Keratinocyte (primary cell): ENCODE results near the gene COL11A1. TPM values are rescaled to one million over a fixed set of nuclear protein-coding genes. Genes with fewer than 3 reads are reported as not detected.

Experiments used
- DNase-seq: peaks from one replicate; pipeline ENCODE4 v3.0.0-alpha.2; 2011; ENCODE audit warnings: low read depth, missing footprints, low spot score
- FAIRE-seq: peaks from 2 replicates; lab custom pipeline; 2011; peaks lifted over from hg19 to GRCh38; lab: Jason Lieb, UNC
- H2AFZ ChIP-seq: 2 replicates; pipeline ENCODE4 v1.6.0; 2012; ENCODE audit warnings: low read length, control low read depth, inconsistent platforms; ENCODE audit not compliant: control insufficient read depth
- H3K27ac ChIP-seq: 2 replicates; pipeline ENCODE4 v1.5.1; 2011; ENCODE audit warnings: low read length; ENCODE audit not compliant: control insufficient read depth, insufficient read depth
- H3K27me3 ChIP-seq: 3 replicates; pipeline ENCODE4 v1.6.0; 2011; ENCODE audit warnings: low read length; ENCODE audit not compliant: control insufficient read depth, insufficient read depth; ENCODE audit errors: extremely low read depth
- H3K36me3 ChIP-seq, 2 experiments: 2 replicates in 1 of 2; 3 replicates in 1 of 2; pipeline ENCODE4 v1.5.1; 2011; ENCODE audit warnings: low read length in 2 of 2, mild to moderate bottlenecking in 1 of 2; ENCODE audit not compliant: control insufficient read depth in 2 of 2, insufficient read depth in 2 of 2; ENCODE audit errors: extremely low read depth in 1 of 2
- H3K4me1 ChIP-seq: 3 replicates; pipeline ENCODE4 v1.5.1; 2011; ENCODE audit warnings: low read length; ENCODE audit not compliant: control insufficient read depth, insufficient read depth; ENCODE audit errors: extremely low read depth
- H3K4me2 ChIP-seq: 3 replicates; pipeline ENCODE4 v1.6.0; 2011; ENCODE audit warnings: low read depth, low read length; ENCODE audit not compliant: control insufficient read depth, insufficient read depth; ENCODE audit errors: extremely low read depth
- H3K4me3 ChIP-seq, 3 experiments: fragments of 200-600 bp in 1 of 3; sonication (generic) in 1 of 3; 2 replicates in 2 of 3; 3 replicates in 1 of 3; pipeline ENCODE4 v1.5.1; 2011 to 2016; ENCODE audit warnings: low read length in 3 of 3, mild to moderate bottlenecking in 3 of 3, control low read depth in 2 of 3, inconsistent platforms in 1 of 3, low read depth in 1 of 3, mixed read lengths in 1 of 3, mixed run types in 1 of 3, moderate library complexity in 1 of 3; ENCODE audit not compliant: control insufficient read depth in 2 of 3, insufficient read depth in 2 of 3; ENCODE audit errors: extremely low read depth in 1 of 3
- H3K79me2 ChIP-seq: 2 replicates; pipeline ENCODE4 v1.6.0; 2012; ENCODE audit warnings: low read length; ENCODE audit not compliant: control insufficient read depth, insufficient read depth
- H3K9ac ChIP-seq: 3 replicates; pipeline ENCODE4 v1.6.0; 2011; ENCODE audit warnings: low read length; ENCODE audit not compliant: control insufficient read depth, insufficient read depth; ENCODE audit errors: extremely low read depth
- H3K9me1 ChIP-seq: 3 replicates; pipeline ENCODE4 v1.6.0; 2011; ENCODE audit warnings: low read length; ENCODE audit not compliant: control insufficient read depth, insufficient read depth; ENCODE audit errors: extremely low read depth
- H3K9me3 ChIP-seq: 2 replicates; pipeline ENCODE4 v1.5.1; 2012; ENCODE audit warnings: low read depth, low read length; ENCODE audit not compliant: control insufficient read depth
- H4K20me1 ChIP-seq: 3 replicates; pipeline ENCODE4 v1.6.0; 2011; ENCODE audit warnings: low read length; ENCODE audit not compliant: control insufficient read depth, insufficient read depth; ENCODE audit errors: extremely low read depth
- EZH2 ChIP-seq: IDR thresholded peaks from one replicate; pipeline ENCODE4 v1.6.1; 2012; ENCODE audit warnings: inconsistent platforms, mild to moderate bottlenecking, low read length, moderate library complexity
- dilution Hi-C: fragments of 300-500 bp; cut with MboI; formaldehyde crosslinking; loops from one replicate; pipeline ENCODE4 v1.7.0; 2020; ENCODE audit warnings: low sequenced_read_pairs; ENCODE audit not compliant: extremely low pct_ligation_motif_present
- polyA minus RNA-seq, 3 experiments: library from RNA; depleted of rRNA, polyadenylated mRNA; stranded (reverse); fragments of >200 nt; gene quantifications; 1 replicate in 1 of 3; 2 replicates in 1 of 3; 3 replicates in 1 of 3; pipeline ENCODE4 v1.2.3, GENCODE V29; 2011
- polyA plus RNA-seq, 5 experiments: library from polyadenylated mRNA; depleted of rRNA in 3 of 5; stranded (reverse) in 3 of 5; stranded (forward) in 1 of 5; unstranded in 1 of 5; fragments of >200 nt; gene quantifications; 1 replicate in 1 of 5; 2 replicates in 3 of 5; 3 replicates in 1 of 5; pipeline versions ENCODE4 v1.2.1 to v1.2.3, GENCODE V29; 2011 to 2012; ENCODE audit warnings: missing spikeins in 2 of 5, low read depth in 1 of 5, low replicate concordance in 1 of 5
- TF ChIP-seq, protein P1 (sequence below), 3 experiments: IDR thresholded peaks in 1 of 3; conservative IDR thresholded peaks in 1 of 3; optimal IDR thresholded peaks in 1 of 3; 2 replicates in 2 of 3; 3 replicates in 1 of 3; pipeline versions ENCODE3 to v1.5.1; 2011; ENCODE audit warnings: low read length in 3 of 3, mild to moderate bottlenecking in 3 of 3, moderate library complexity in 2 of 3, control low read depth in 1 of 3, inconsistent platforms in 1 of 3; ENCODE audit not compliant: insufficient read depth in 2 of 3; ENCODE audit errors: extremely low read depth in 1 of 3

COL11A1 gene
- 0.06 to 0.37 TPM (median 0.06 TPM) in 3 replicates for polyA plus RNA-seq
- polyA plus RNA-seq (2011; ENCODE audit: low read depth) = not detected
- polyA plus RNA-seq (2011; cell fraction: cytosol; rRNA removed) = 0.05 and 0.15 TPM in 2 replicates
- polyA plus RNA-seq (2011; cell fraction: nucleus; rRNA removed) = 0.23 and 0.41 TPM in 2 replicates
- polyA plus RNA-seq (2012; ENCODE audit: low replicate concordance) = 0.16 TPM in 1 of 2 replicates, not detected in the other
- polyA minus RNA-seq = not detected in 3 replicates
- polyA minus RNA-seq (2011; cell fraction: cytosol; rRNA and poly(A)+ RNA removed) = not detected
- polyA minus RNA-seq (2011; cell fraction: nucleus; rRNA and poly(A)+ RNA removed) = not detected in 2 replicates

DNA sequence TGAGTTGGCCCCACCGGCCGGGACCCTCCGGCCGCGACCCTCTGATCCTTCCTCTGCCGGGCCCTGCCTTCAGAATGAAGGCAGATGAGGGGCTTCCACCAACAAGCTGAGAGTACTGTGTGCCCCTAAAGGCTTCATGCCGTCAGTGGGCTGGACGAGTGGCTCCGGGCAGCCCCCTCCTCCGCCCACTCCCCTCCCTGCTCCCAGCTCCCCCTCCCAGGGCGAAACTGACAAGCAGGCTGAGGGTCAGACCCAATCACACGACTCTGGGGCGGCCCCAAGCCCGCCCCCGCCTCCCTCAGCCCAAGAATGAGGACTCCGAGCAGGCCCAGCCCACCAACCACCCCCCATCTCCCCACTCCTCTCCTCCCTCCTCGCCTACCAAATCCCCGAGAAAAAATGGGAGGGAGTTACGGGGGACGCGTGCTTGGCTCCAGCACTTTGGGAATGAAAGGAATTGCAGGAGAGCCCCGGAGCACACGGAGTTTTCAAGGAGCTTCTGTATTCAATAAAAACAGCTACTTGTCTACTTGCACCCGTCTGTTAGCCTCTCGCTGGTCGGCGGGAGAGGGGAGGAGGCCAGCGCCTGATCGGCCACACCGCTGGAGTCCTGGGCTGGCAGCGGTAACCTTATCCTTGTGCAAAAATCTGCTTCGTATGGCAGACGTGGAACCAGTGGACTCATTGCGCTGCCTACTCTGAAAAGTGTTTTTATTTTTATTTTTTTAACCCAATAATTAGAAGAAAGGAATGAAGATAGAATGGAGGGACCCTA lies at the start of gene COL11A1:
TSS of gene COL11A1 (minus strand) at position 147 of the 775 bp plus-strand sequence. CDS start 344 bp downstream, outside the sequence.
- FAIRE-seq = no peak
- Histone ChIP-seq H3K9me3 (no peaks in the 10 kb centered on the region), H3K4me2 (peak within 1 kb of the TSS; percentile 39), H3K4me3 (no peak within 1 kb of the TSS), H2AFZ (no peak within 1 kb of the TSS), H3K36me3 (no peaks in the 10 kb centered on the region), H3K4me1 (peaks cover 3% of the 10 kb centered on the region), H3K79me2 (no peaks in the 10 kb centered on the region), H3K27ac (no peak within 1 kb of the TSS), H3K9me1 (no peaks in the 10 kb centered on the region), H3K27me3 (peaks cover 7% of the 10 kb centered on the region), H4K20me1 (no peaks in the 10 kb centered on the region), H3K9ac (no peak within 1 kb of the TSS)
- DNase-seq = no peak
- dilution Hi-C loops = no loop called here
- no peak for TF ChIP-seq EZH2
- TF ChIP-seq, protein P1, sequence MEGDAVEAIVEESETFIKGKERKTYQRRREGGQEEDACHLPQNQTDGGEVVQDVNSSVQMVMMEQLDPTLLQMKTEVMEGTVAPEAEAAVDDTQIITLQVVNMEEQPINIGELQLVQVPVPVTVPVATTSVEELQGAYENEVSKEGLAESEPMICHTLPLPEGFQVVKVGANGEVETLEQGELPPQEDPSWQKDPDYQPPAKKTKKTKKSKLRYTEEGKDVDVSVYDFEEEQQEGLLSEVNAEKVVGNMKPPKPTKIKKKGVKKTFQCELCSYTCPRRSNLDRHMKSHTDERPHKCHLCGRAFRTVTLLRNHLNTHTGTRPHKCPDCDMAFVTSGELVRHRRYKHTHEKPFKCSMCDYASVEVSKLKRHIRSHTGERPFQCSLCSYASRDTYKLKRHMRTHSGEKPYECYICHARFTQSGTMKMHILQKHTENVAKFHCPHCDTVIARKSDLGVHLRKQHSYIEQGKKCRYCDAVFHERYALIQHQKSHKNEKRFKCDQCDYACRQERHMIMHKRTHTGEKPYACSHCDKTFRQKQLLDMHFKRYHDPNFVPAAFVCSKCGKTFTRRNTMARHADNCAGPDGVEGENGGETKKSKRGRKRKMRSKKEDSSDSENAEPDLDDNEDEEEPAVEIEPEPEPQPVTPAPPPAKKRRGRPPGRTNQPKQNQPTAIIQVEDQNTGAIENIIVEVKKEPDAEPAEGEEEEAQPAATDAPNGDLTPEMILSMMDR (optimal IDR thresholded peaks at IDR 0.05 in 1 of 3, IDR thresholded peaks at IDR 0.05 in 1 of 3, conservative IDR thresholded peaks at IDR 0.05 in 1 of 3; ENCODE audit: extremely low read depth in 1 of 3, insufficient read depth in 2 of 3, low read length in 3 of 3) = no peak

DNA sequence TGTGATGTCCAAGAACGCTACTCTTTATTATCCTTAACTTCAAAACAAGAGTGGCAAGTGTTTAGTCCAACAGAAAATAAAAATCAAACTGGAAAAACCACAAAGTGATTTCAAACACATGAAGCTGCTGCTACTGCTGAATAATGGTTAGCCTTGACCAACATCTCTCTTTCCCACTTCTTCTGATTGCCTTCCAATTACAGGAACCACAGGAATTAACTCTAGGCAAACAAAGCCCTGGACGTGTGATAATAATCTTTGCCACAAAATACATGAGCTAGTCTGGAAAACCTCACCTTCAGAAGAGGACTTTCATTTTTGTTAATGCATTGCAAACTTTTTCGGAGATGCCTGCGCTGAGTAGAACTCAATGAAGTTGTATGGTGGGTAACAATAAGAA lies 48.6 kb upstream of the COL11A1 start:
- no peaks in the 10 kb centered on the region for H3K9me3 ChIP-seq
- no peak overlapping the region for H2AFZ ChIP-seq
- H3K27ac ChIP-seq = no peak overlapping the region
- no peaks in the 10 kb centered on the region for H3K36me3 ChIP-seq
- H3K9ac ChIP-seq = no peak overlapping the region
- no peaks in the 10 kb centered on the region for H4K20me1 ChIP-seq
- H3K4me1 ChIP-seq = no peaks in the 10 kb centered on the region
- no peak overlapping the region for H3K4me3 ChIP-seq
- DNase-seq (no peak), FAIRE-seq (no peak)
- H3K27me3 ChIP-seq = no peaks in the 10 kb centered on the region
- dilution Hi-C loops = no loop called here
- H3K4me2 ChIP-seq = no peak overlapping the region
- no peaks in the 10 kb centered on the region for H3K9me1 ChIP-seq
- H3K79me2 ChIP-seq = no peaks in the 10 kb centered on the region
- TF ChIP-seq, protein P1 (optimal IDR thresholded peaks at IDR 0.05 in 1 of 3, IDR thresholded peaks at IDR 0.05 in 1 of 3, conservative IDR thresholded peaks at IDR 0.05 in 1 of 3; ENCODE audit: extremely low read depth in 1 of 3, insufficient read depth in 2 of 3, low read length in 3 of 3) = no peak
- no peak for TF ChIP-seq EZH2
